HG02610 (cell line): ENCODE data around the gene VPS33B.
A peak's percentile ranks its signal among the peaks of the same experiment; 100 is the strongest.

ENCODE experiments used
- ATAC-seq: cut with Tn5 transposase; IDR thresholded peaks from one replicate; pipeline ENCODE4 v1.9.1; 2021; ENCODE audit warnings: mild to moderate bottlenecking, moderate library complexity; ENCODE audit not compliant: unreplicated experiment

Gene VPS33B

GRCh38 chr15:90986790-90987507 is 35.4 kb downstream of the VPS33B start:
- ATAC-seq = no peak

DNA sequence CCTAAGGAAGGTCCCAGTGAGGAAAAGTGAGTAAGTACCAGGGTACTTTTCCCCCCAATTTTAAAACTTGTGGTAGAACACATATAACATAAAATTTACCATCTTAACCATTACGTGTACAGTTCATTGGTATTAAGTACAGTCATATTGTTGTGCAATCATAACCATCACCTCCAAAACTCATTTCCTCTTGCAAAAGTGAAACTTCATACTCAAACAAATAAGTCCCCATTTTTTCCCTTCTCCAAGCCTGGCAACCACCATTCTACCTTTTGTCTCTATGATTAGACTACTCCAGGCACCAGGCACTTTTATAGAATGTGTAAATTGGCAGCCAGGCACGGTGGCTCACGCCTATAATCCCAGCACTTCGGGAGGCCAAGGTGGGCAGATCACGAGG is 40.3 kb downstream of the VPS33B start:
- peak; percentile 68 for ATAC-seq

GRCh38 chr15:90981681-90982080 is 40.7 kb downstream of the VPS33B start:
- ATAC-seq = peak; percentile 78

DNA sequence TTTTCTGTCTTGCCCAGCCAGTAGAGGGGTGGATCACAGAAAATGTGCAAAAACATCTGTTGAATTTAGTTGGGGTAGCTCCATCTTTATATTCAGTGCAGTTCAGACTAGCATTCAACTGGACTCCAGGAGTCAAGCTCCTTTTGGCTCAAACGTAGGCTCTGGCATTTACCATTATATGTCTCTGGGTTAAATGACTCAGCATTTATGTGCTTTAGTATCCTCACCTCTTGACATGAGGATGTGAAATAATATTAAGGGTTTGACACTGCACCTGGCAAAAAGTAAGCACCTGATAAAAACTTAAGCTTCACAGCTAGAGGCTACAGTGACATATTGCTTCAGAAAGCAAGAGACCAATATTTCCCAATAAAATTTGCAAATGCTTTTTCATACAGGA is 42.8 kb downstream of the VPS33B start:
- no peak for ATAC-seq

GRCh38 chr15:90974216-90974615 is 48.2 kb downstream of the VPS33B start:
- no peak for ATAC-seq

DNA sequence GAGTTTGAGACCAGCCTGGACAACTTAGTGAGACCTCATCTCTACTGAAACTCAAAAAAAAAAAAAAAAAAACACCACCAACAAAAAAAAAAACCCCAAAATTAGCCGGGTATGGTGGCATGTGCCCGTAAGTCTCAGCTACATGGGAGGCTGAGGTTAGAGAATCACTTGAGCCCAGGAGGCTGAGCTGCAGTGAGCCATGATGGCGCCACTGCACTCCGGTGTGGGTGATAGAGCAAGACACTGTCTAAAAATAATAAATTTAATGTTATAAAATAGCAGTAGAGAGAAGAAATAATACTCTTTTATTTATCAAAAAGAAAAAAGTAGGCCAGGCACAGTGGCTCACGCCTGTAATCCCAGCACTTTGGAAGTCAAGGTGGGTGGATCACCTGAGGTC is 50.3 kb downstream of the VPS33B start:
- no peak for ATAC-seq

DNA sequence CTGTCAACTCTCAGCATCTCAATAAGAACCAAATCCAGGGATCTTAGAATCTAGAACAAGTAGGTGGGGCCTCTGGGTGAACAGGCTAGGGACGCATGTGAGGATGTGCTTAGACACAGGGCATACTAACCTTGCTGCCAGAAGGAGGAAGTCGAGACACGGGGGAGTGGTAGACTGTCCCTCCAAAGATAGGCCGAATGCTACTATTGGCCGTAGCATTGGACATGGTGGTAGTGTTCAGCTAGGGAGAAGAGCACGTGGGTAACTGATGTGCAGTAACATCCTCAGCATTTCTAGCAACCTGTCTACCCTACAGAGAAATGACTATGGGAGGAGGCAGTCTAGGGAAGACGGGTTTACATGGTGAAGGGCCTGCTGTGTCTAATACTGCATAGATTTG is 52.1 kb downstream of the VPS33B start:
- no peak for ATAC-seq

DNA sequence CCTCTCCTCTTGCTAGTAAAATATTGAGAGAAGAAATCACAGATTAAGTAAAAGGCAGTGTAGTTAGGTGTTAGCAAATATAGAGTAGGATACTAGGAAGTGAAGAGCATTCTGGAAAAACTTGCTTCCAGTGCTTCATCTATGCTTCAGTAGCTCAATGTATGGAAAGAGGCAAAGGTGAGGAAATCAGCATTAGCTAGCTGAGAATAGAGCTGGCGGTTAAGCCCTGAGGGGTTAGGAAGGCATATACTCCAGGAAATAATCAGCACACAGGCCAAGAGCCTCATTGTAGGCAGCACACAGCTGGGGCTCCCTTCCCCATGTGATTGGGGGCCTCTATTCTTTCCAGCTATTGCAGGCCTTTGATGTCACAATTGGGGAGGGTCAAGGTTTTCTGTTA is 54.0 kb downstream of the VPS33B start:
- no peak for ATAC-seq

DNA sequence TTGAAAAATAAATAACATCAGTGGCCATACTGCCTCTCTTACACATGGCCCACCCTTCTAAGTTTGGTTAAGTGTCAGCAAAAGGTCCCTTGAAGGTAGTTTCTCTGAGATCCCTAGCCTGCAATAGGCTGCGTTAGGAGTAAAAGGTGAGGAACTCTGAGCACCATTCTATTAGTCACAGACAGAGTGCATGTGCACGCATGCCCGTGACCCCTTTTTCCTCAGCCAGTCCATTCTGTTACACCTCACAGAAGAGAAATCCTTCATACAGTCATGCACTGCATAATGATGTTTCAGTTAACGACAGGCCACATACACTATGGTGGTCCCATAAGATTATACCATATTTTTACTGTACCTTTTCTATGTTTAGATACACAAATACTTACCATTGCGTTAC is 55.2 kb downstream of the VPS33B start:
- no peak for ATAC-seq

GRCh38 chr15:90966262-90966661 is 56.1 kb downstream of the VPS33B start:
- ATAC-seq = no peak

- no peak for ATAC-seq
Measured at GRCh38 chr15:90962021-90962420, 60.4 kb downstream of the VPS33B start.

- ATAC-seq = no peak
Measured at GRCh38 chr15:90960298-90961091, 61.9 kb downstream of the VPS33B start.

DNA sequence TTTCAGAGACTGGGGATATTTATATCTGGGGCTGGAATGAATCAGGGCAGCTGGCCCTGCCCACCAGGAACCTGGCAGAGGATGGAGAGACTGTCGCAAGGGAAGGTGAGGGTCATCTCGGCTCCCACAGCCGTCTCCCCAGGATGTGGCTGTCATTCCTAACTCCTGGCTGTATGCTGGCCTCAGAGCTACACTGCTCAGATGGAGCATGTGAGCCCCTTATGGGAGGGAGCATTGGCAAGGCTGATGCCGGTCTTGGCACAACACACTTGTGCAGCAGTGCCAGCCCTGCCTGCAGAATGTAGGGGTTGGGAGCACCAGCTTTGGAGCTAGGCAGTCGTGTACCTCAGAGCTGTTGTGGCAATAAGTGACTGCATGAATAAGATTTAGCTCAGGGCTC is 62.5 kb downstream of the VPS33B start:
- ATAC-seq = no peak

DNA sequence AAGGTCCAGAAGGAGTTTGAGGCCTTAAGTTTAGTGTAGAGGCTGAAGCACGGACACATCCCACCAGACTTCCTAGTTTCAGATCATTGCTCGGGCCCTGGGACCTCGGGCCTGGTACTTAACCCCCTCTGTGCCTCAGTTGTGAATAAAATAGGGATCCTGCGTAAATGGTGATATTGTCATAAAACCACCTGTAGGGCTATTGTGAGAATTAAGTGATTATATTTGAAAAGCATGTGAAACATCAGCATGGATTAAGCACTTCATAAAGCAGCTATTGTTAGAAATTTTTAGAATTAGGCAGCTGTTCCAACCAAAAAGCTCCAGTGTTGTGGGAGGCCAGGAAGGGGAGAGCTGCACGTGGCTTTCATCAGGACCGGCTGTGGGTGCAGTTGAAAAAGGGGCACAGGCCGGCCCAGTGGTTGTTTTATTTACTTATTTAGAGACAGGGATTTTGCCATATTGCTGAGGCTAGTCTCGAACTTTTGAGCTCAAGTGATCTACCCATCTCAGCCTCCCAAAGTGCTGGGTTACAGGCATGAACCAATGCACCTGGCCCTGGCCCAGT is 63.3 kb downstream of the VPS33B start:
- no peak for ATAC-seq

DNA sequence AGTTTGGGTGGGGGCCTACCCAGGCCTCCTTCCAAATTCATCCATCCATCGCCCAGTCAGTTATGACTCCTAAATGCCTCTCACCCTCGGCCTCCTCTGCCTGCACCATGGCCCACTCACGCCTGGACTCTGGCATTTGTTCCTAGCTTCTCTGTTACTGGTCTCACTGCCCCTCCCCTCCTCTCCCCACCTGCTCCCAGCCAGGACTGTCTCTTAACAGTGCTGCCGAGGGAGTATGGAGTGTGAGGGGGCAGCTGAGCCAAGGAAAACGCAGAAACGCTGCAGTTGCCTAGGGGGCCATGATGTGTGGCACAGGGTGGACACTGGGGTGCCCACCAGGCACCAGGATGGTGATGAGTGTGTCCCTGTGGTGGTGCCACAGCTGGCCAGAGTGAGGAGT is 64.6 kb downstream of the VPS33B start:
- ATAC-seq = no peak

DNA sequence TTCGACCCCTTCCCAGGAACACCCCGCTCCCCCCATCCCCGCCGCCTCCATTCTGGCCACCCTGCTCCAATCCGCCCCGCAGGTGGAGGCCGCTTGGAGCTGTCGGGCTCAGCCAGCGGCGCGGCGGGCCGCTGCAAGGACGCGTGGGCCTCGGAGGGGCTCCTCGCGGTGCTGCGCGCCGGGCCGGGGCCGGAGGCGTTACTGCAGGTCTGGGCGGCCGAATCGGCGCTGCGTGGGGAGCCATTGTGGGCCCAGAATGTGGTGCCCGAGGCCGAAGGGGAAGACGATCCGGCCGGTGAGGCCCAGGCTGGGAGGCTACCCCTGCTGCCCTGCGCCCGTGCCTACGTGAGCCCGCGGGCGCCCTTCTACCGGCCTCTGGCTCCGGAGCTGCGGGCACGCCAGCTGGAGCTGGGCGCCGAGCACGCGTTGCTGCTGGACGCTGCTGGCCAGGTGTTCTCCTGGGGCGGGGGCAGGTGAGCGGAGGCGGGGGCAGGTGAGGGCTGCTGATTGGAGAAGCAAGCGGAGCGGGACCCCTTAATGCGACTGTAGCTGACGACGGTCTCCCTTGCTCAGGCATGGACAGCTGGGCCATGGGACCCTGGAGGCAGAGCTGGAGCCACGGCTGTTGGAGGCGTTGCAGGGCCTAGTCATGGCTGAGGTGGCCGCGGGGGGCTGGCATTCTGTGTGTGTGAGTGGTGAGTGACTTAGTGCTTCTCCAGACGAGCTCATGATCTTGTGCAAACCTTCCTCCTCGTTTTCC is 65.2 kb downstream of the VPS33B start:
- no peak for ATAC-seq

- no peak for ATAC-seq
Measured at GRCh38 chr15:90956274-90957030, 65.9 kb downstream of the VPS33B start.

GRCh38 chr15:90955624-90956273 is 66.6 kb downstream of the VPS33B start:
- no peak for ATAC-seq

GRCh38 chr15:90954712-90955623 is 67.4 kb downstream of the VPS33B start, which contains the start of gene RCCD1:
Gene RCCD1, plus strand, starts transcription at chr15:90954884. Its CDS starts 1,851 bp downstream, at chr15:90956735.
- peak; percentile 95 for ATAC-seq
